ENCODE data around the gene NR2C2AP. TPM values are rescaled to one million over a fixed set of nuclear protein-coding genes. Genes with fewer than 3 reads are reported as not detected.

NR2C2AP gene
- total and polyA plus RNA-seq, 2 of the 13 experiments (the other 11 are each of a cell fraction or from before 2014, with no cell fraction given): 12.2 to 26.8 TPM

DNA sequence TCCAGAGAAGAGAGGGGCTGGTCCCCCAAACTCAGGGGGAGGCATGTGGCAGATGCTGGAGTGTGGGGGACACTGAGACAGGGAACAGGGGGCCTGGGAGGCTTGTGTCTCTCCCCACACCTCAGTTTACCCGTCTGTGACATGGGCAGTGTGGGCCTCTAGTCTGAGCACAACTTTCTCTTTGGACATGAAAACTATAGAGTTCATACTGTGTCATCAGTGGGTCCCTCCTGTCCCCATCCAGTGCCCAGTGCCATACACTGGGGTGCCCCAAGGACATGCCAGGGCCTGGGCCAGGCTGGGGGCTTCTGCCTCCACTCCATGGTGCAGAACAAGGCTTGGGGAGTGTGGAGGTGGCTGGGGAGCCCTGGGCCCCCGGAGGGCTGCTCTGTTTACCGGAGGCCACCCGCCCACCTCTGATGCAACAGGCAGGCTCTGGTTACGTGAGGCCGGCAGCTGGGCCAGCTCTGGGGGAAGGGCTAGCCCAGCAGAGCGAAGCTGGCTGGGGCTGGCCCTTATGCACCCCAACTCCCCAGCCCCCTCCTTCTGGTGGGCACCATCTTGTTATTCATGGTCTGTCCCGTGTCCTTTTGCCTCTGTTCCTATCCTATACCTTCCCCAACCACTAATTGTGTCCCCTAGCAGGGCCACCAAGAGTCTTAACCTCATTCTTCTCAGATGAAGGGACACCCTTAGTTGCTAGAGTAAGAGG, 31.2 kb downstream of the NR2C2AP start (continued):
- no peak for TF ChIP-seq HNRNPUL1 (IDR thresholded peaks at IDR 0.05; ENCODE audit: low read depth, low read length)
- TF ChIP-seq MYC (CRISPR knock-in tag; IDR thresholded peaks at IDR 0.05; ENCODE audit: borderline replicate concordance): no peak; the same call in 1 of the 2 replicates
- TF ChIP-seq, protein P1, sequence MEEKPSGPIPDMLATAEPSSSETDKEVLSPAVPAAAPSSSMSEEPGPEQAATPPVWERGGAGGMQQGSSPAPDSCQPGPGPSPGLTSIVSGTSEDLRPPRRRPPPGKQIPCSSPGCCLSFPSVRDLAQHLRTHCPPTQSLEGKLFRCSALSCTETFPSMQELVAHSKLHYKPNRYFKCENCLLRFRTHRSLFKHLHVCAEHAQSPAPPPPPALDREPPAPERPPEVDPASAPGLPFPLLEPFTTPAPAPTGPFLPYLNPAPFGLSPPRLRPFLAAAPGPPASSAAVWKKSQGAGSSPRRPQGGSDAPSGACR (CRISPR knock-in tag; IDR thresholded peaks at IDR 0.05): no peak
- TF ChIP-seq NCOA2 (CRISPR knock-in tag; IDR thresholded peaks at IDR 0.05): peak; percentile 77
- TF ChIP-seq, protein P2, sequence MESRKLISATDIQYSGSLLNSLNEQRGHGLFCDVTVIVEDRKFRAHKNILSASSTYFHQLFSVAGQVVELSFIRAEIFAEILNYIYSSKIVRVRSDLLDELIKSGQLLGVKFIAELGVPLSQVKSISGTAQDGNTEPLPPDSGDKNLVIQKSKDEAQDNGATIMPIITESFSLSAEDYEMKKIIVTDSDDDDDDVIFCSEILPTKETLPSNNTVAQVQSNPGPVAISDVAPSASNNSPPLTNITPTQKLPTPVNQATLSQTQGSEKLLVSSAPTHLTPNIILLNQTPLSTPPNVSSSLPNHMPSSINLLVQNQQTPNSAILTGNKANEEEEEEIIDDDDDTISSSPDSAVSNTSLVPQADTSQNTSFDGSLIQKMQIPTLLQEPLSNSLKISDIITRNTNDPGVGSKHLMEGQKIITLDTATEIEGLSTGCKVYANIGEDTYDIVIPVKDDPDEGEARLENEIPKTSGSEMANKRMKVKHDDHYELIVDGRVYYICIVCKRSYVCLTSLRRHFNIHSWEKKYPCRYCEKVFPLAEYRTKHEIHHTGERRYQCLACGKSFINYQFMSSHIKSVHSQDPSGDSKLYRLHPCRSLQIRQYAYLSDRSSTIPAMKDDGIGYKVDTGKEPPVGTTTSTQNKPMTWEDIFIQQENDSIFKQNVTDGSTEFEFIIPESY (CRISPR knock-in tag; IDR thresholded peaks at IDR 0.05): 0 out of 2 replicates have a peak, but pooled peaks have one; percentile 37
- TF ChIP-seq RFXANK (CRISPR knock-in tag; IDR thresholded peaks at IDR 0.05): no peak
- TF ChIP-seq BCL6 (CRISPR knock-in tag; IDR thresholded peaks at IDR 0.05): peak; percentile 62
- no peak for TF ChIP-seq ZNF549 (CRISPR knock-in tag; IDR thresholded peaks at IDR 0.05)
- peak; percentile 83 for TF ChIP-seq RBM22 (optimal IDR thresholded peaks at IDR 0.05; ENCODE audit: low read length)
- TF ChIP-seq ZNF878 (CRISPR knock-in tag; IDR thresholded peaks at IDR 0.05): peak; percentile 87
- TF ChIP-seq RXRA (CRISPR knock-in tag; IDR thresholded peaks at IDR 0.05): peak; percentile 74
- TF ChIP-seq ZNF772 (CRISPR knock-in tag; IDR thresholded peaks at IDR 0.05): peak; percentile 64; the same call in 1 of the 2 replicates
- peak; percentile 69 for TF ChIP-seq MED8 (CRISPR knock-in tag; IDR thresholded peaks at IDR 0.05; ENCODE audit: insufficient replicate concordance)
- 0 out of 2 replicates have a peak, but pooled peaks have one; percentile 57 for TF ChIP-seq ZKSCAN8 (CRISPR knock-in tag; IDR thresholded peaks at IDR 0.05; ENCODE audit: borderline replicate concordance)
- TF ChIP-seq, protein P3, sequence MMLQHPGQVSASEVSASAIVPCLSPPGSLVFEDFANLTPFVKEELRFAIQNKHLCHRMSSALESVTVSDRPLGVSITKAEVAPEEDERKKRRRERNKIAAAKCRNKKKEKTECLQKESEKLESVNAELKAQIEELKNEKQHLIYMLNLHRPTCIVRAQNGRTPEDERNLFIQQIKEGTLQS (CRISPR knock-in tag; IDR thresholded peaks at IDR 0.05): peak; percentile 93
- TF ChIP-seq KDM2A (CRISPR knock-in tag; IDR thresholded peaks at IDR 0.05; ENCODE audit: borderline replicate concordance, low read depth): peak; percentile 78
- TF ChIP-seq ZNF761 (CRISPR knock-in tag; conservative IDR thresholded peaks at IDR 0.05): 0 out of 2 replicates have a peak, but pooled peaks have one; percentile 61
- peak; percentile 83; the same call in 1 of the 2 replicates for TF ChIP-seq ZNF205 (CRISPR knock-in tag; IDR thresholded peaks at IDR 0.05)
- TF ChIP-seq ZNF329 (CRISPR knock-in tag; IDR thresholded peaks at IDR 0.05; ENCODE audit: low read depth): no peak; the same call in 1 of the 2 replicates
- peak; percentile 57; the same call in 1 of the 2 replicates for TF ChIP-seq MAZ (IDR thresholded peaks at IDR 0.05; ENCODE audit: borderline replicate concordance, low read depth, low read length)
- TF ChIP-seq MAZ (CRISPR knock-in tag; IDR thresholded peaks at IDR 0.05; ENCODE audit: low read depth): peak; percentile 86
- TF ChIP-seq GABPB1 (CRISPR knock-in tag; IDR thresholded peaks at IDR 0.05): peak; percentile 73
- peak; percentile 57; the same call in 1 of the 2 replicates for TF ChIP-seq NFKB2 (CRISPR knock-in tag; IDR thresholded peaks at IDR 0.05; ENCODE audit: borderline replicate concordance)
- TF ChIP-seq TBL1XR1 (IDR thresholded peaks at IDR 0.05; ENCODE audit: borderline replicate concordance, low read length, partially characterized antibody): no peak
- TF ChIP-seq SALL2 (CRISPR knock-in tag; IDR thresholded peaks at IDR 0.05): peak; percentile 25; the same call in 1 of the 2 replicates
- no peak for TF ChIP-seq RFXAP (CRISPR knock-in tag; IDR thresholded peaks at IDR 0.05; ENCODE audit: borderline replicate concordance)
- peak; percentile 16; the same call in 1 of the 2 replicates for TF ChIP-seq SSRP1 (CRISPR knock-in tag; IDR thresholded peaks at IDR 0.05)
- peak; percentile 69; the same call in 1 of the 2 replicates for TF ChIP-seq SP4 (CRISPR knock-in tag; IDR thresholded peaks at IDR 0.05)

Data from HepG2 (cell line).